ENCODE results near the gene FMN1.

GRCh38 chr15:32716915-32717425, 477.5 kb downstream of the FMN1 start:
- TF ChIP-seq EZH2 (IDR thresholded peaks at IDR 0.05; ENCODE audit: low read length, unreplicated experiment): no peak
- no peak for TF ChIP-seq CTCF (conservative IDR thresholded peaks at IDR 0.05; ENCODE audit: low read depth, low read length)

All from PC-3 (cell line).